Activated T-helper 1 cell treated with anti-CD3 and anti-CD28 coated beads, Interleukin-12 subunit alpha, Interleukin-12 subunit beta, Interleukin-2, Interleukin-4 antibody, amounts not matched to agents 30 ng/mL and 10 ng/mL and 1 ng/mL, durations not matched to agents 14 hours and 24 hours and 36 hours (primary cell): Measurements from ENCODE around the gene PLS1. TPM values are rescaled to one million over a fixed set of nuclear protein-coding genes. Genes with fewer than 3 reads are reported as not detected.
"Not testable (repeated sequence)": the region's sequence is repeated elsewhere in the genome, so short reads cannot be mapped to it uniquely, and the experiment has no call there.

ENCODE experiments used
- DNase-seq: peaks from one replicate; pipeline ENCODE4 v3.0.0; 2021; ENCODE audit warnings: low spot score
- H3K27ac Mint-ChIP-seq: one replicate; pipeline ENCODE4 v1.8.0; 2021; ENCODE audit warnings: mild to moderate bottlenecking, mixed read lengths
- H3K27me3 Mint-ChIP-seq: one replicate; pipeline ENCODE4 v1.8.0; 2022; ENCODE audit warnings: mild to moderate bottlenecking, moderate library complexity, mixed read lengths; ENCODE audit not compliant: insufficient read depth
- H3K36me3 Mint-ChIP-seq: one replicate; pipeline ENCODE4 v1.8.0; 2021; ENCODE audit warnings: low read depth, mixed read lengths
- H3K4me1 Mint-ChIP-seq: one replicate; pipeline ENCODE4 v1.8.0; 2021; ENCODE audit warnings: low read depth, mixed read lengths
- H3K4me3 Mint-ChIP-seq: one replicate; pipeline ENCODE4 v1.8.0; 2021; ENCODE audit warnings: mild to moderate bottlenecking, moderate library complexity, mixed read lengths
- H3K9me3 Mint-ChIP-seq: one replicate; pipeline ENCODE4 v1.8.0; 2021; ENCODE audit warnings: mixed read lengths
- intact Hi-C: fragments of 100-400 bp; cut with micrococcal nuclease; formaldehyde crosslinking; loops from one replicate; pipeline ENCODE4 v1.15.1; 2024
- total RNA-seq: library from RNA; stranded (reverse); gene quantifications from 2 replicates; pipeline ENCODE4 v1.2.3, GENCODE V29; 2022

The PLS1 gene
- total RNA-seq, 1 donor from 2014 or later = 4.4 TPM

- no peak for DNase-seq
- peaks cover 36% of the 10 kb centered on the region for H3K27me3 Mint-ChIP-seq
- no peak overlapping the region for H3K4me3 Mint-ChIP-seq
- intact Hi-C loops = loop anchor here (10.0 kb wide), 4 partner anchors 439 to 991 kb away; partner anchors contain the start of genes ATP1B3, GK5 and RNF7
- H3K36me3 Mint-ChIP-seq = no peaks in the 10 kb centered on the region
- H3K4me1 Mint-ChIP-seq = peaks cover 4% of the 10 kb centered on the region
- no peaks in the 10 kb centered on the region for H3K9me3 Mint-ChIP-seq
- no peak overlapping the region for H3K27ac Mint-ChIP-seq
Observed at GRCh38 chr3:142726017-142726416, 129.8 kb downstream of the PLS1 start.

- Mint-ChIP-seq H3K9me3 (no peaks in the 10 kb centered on the region), H3K4me1 (no peaks in the 10 kb centered on the region), H3K27me3 (peaks cover 2% of the 10 kb centered on the region), H3K27ac (no peak overlapping the region), H3K36me3 (no peaks in the 10 kb centered on the region), H3K4me3 (no peak overlapping the region)
- intact Hi-C loops = no loop called here
- DNase-seq = no peak
Observed at GRCh38 chr3:142732066-142732465, 135.9 kb downstream of the PLS1 start.

GRCh38 chr3:142734834-142735233, 138.6 kb downstream of the PLS1 start:
- H3K4me3 Mint-ChIP-seq = no peak overlapping the region
- no peaks in the 10 kb centered on the region for H3K9me3 Mint-ChIP-seq
- no peak overlapping the region for H3K27ac Mint-ChIP-seq
- no peak for DNase-seq
- no peaks in the 10 kb centered on the region for H3K27me3 Mint-ChIP-seq
- H3K36me3 Mint-ChIP-seq = no peaks in the 10 kb centered on the region
- no peaks in the 10 kb centered on the region for H3K4me1 Mint-ChIP-seq
- intact Hi-C loops = no loop called here

- no peak overlapping the region for H3K4me3 Mint-ChIP-seq
- H3K9me3 Mint-ChIP-seq = no peaks in the 10 kb centered on the region
- no peaks in the 10 kb centered on the region for H3K4me1 Mint-ChIP-seq
- intact Hi-C loops = no loop called here
- no peak for DNase-seq
- H3K36me3 Mint-ChIP-seq = no peaks in the 10 kb centered on the region
- no peak overlapping the region for H3K27ac Mint-ChIP-seq
- H3K27me3 Mint-ChIP-seq = no peaks in the 10 kb centered on the region
Observed at GRCh38 chr3:142735462-142735861, 139.3 kb downstream of the PLS1 start.

- DNase-seq = no peak
- Mint-ChIP-seq H3K27ac (no peak overlapping the region), H3K4me3 (no peak overlapping the region), H3K9me3 (no peaks in the 10 kb centered on the region), H3K36me3 (no peaks in the 10 kb centered on the region), H3K27me3 (no peaks in the 10 kb centered on the region), H3K4me1 (no peaks in the 10 kb centered on the region)
- intact Hi-C loops = no loop called here
Observed at GRCh38 chr3:142738396-142738795, 142.2 kb downstream of the PLS1 start.

GRCh38 chr3:142746646-142747045, 150.5 kb downstream of the PLS1 start:
- Mint-ChIP-seq H3K36me3 (peaks cover 4% of the 10 kb centered on the region), H3K27ac (no peak overlapping the region)

GRCh38 chr3:142750531-142750930, 154.3 kb downstream of the PLS1 start:
- H3K27me3 Mint-ChIP-seq, intact Hi-C loops, DNase-seq, H3K27ac Mint-ChIP-seq, H3K4me3 Mint-ChIP-seq, H3K4me1 Mint-ChIP-seq, H3K36me3 Mint-ChIP-seq, H3K9me3 Mint-ChIP-seq: not testable (repeated sequence)

More at GRCh38 chr3:142746646-142747045, 150.5 kb downstream of the PLS1 start:
- no peaks in the 10 kb centered on the region for H3K4me1 Mint-ChIP-seq
- intact Hi-C loops = no loop called here
- no peak for DNase-seq
- H3K27me3 Mint-ChIP-seq = no peaks in the 10 kb centered on the region
- no peaks in the 10 kb centered on the region for H3K9me3 Mint-ChIP-seq
- H3K4me3 Mint-ChIP-seq = no peak overlapping the region

- H3K4me3 Mint-ChIP-seq, H3K27me3 Mint-ChIP-seq, H3K27ac Mint-ChIP-seq, H3K36me3 Mint-ChIP-seq, intact Hi-C loops, H3K4me1 Mint-ChIP-seq, H3K9me3 Mint-ChIP-seq, DNase-seq: not testable (repeated sequence)
Observed at GRCh38 chr3:142752605-142753004, 156.4 kb downstream of the PLS1 start.

GRCh38 chr3:142754494-142754893, 158.3 kb downstream of the PLS1 start:
- H3K4me1 Mint-ChIP-seq = no peaks in the 10 kb centered on the region
- no peaks in the 10 kb centered on the region for H3K9me3 Mint-ChIP-seq
- no peak for DNase-seq
- H3K4me3 Mint-ChIP-seq = no peak overlapping the region
- no peak overlapping the region for H3K27ac Mint-ChIP-seq
- intact Hi-C loops = no loop called here
- H3K36me3 Mint-ChIP-seq = peaks cover 4% of the 10 kb centered on the region
- peaks cover 3% of the 10 kb centered on the region for H3K27me3 Mint-ChIP-seq

Other genes with a start within 250 kb of the PLS1 start
- gene XRN1, start 148.4 kb upstream of the PLS1 start, total RNA-seq = 48.0 and 52.7 TPM in 2 replicates
- 27.0 and 35.5 TPM in 2 replicates for gene ATR, start 17.7 kb upstream of the PLS1 start, total RNA-seq
- 0.66 and 1.1 TPM in 2 replicates for gene TRPC1, start 127.6 kb downstream of the PLS1 start, total RNA-seq